GM06990 (cell line): Measurements from ENCODE around the gene CYP3A5.

Experiments used
- DNase-seq: peaks from one replicate; pipeline ENCODE4 v3.0.0-alpha.2; 2011; ENCODE audit not compliant: insufficient read length; ENCODE audit errors: extremely low read depth
- H3K27me3 ChIP-seq: replicated peaks from 2 replicates; pipeline ENCODE4 v1.6.0; 2011; ENCODE audit warnings: low read length; ENCODE audit not compliant: control insufficient read depth, insufficient read depth
- H3K36me3 ChIP-seq: 2 replicates; pipeline ENCODE4 v1.5.1; 2011; ENCODE audit warnings: low read length; ENCODE audit not compliant: control insufficient read depth, insufficient read depth
- H3K4me3 ChIP-seq: replicated peaks from 2 replicates; pipeline ENCODE4 v1.5.1; 2011; ENCODE audit warnings: low read depth, mild to moderate bottlenecking, control low read depth, low read length
- CTCF ChIP-seq: IDR thresholded peaks from 2 replicates; pipeline ENCODE4 v1.5.1; 2011; ENCODE audit warnings: low read length, control low read depth, mild to moderate bottlenecking, inconsistent platforms; ENCODE audit not compliant: insufficient read depth, poor library complexity, severe bottlenecking

CYP3A5 gene

GRCh38 chr7:99622596-99622995 is 57.2 kb downstream of the CYP3A5 start:
- Histone ChIP-seq H3K36me3 (peaks cover 35% of the 10 kb centered on the region), H3K27me3 (no peaks in the 10 kb centered on the region), H3K4me3 (no peak overlapping the region)
- DNase-seq: no peak
- TF ChIP-seq CTCF: no peak

GRCh38 chr7:99621271-99621670 is 58.5 kb downstream of the CYP3A5 start:
- no peaks in the 10 kb centered on the region for H3K27me3 ChIP-seq
- H3K36me3 ChIP-seq: peaks cover 32% of the 10 kb centered on the region
- no peak overlapping the region for H3K4me3 ChIP-seq
- TF ChIP-seq CTCF: no peak
- DNase-seq: no peak

GRCh38 chr7:99619571-99620130 is 60.1 kb downstream of the CYP3A5 start:
- TF ChIP-seq CTCF: no peak
- peaks cover 21% of the 10 kb centered on the region for H3K36me3 ChIP-seq
- no peak for DNase-seq
- H3K4me3 ChIP-seq: no peak overlapping the region
- H3K27me3 ChIP-seq: no peaks in the 10 kb centered on the region

GRCh38 chr7:99618726-99619125 is 61.1 kb downstream of the CYP3A5 start:
- DNase-seq: no peak
- no peak overlapping the region for H3K4me3 ChIP-seq

GRCh38 chr7:99617192-99617781 is 62.5 kb downstream of the CYP3A5 start:
- H3K36me3 ChIP-seq: peaks cover 14% of the 10 kb centered on the region
- no peak for TF ChIP-seq CTCF
- DNase-seq: no peak
- peak overlapping the region; percentile 96 for H3K4me3 ChIP-seq
- no peaks in the 10 kb centered on the region for H3K27me3 ChIP-seq

More at GRCh38 chr7:99618726-99619125, 61.1 kb downstream of the CYP3A5 start:
- Histone ChIP-seq H3K27me3 (no peaks in the 10 kb centered on the region), H3K36me3 (peaks cover 15% of the 10 kb centered on the region)
- TF ChIP-seq CTCF: no peak
